ENCODE measurements around the gene NEDD1. TPM values are rescaled to one million over a fixed set of nuclear protein-coding genes. Genes with fewer than 3 reads are reported as not detected.

The NEDD1 gene, protein sequence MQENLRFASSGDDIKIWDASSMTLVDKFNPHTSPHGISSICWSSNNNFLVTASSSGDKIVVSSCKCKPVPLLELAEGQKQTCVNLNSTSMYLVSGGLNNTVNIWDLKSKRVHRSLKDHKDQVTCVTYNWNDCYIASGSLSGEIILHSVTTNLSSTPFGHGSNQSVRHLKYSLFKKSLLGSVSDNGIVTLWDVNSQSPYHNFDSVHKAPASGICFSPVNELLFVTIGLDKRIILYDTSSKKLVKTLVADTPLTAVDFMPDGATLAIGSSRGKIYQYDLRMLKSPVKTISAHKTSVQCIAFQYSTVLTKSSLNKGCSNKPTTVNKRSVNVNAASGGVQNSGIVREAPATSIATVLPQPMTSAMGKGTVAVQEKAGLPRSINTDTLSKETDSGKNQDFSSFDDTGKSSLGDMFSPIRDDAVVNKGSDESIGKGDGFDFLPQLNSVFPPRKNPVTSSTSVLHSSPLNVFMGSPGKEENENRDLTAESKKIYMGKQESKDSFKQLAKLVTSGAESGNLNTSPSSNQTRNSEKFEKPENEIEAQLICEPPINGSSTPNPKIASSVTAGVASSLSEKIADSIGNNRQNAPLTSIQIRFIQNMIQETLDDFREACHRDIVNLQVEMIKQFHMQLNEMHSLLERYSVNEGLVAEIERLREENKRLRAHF
- total RNA-seq = 10 to 100 TPM; 11.2 to 18.7 (median 15.1) TPM
- polyA plus RNA-seq = 1 to 10 TPM; 5.3 to 5.4 TPM
- long read RNA-seq, donor 1, full-length matches to known transcripts = 12 of 23 reads
- long read RNA-seq, donor 1, partial matches to known transcripts = 4 of 23 reads
- long read RNA-seq, donor 1, other reads (novel, unspliced or antisense) = 7 of 23 reads
- long read RNA-seq, donor 2, full-length matches to known transcripts = 24 of 36 reads
- long read RNA-seq, donor 2, partial matches to known transcripts = 4 of 36 reads
- long read RNA-seq, donor 2, other reads (novel, unspliced or antisense) = 8 of 36 reads
- long read RNA-seq, donor 3, full-length matches to known transcripts = 21 of 36 reads
- long read RNA-seq, donor 3, partial matches to known transcripts = 2 of 36 reads
- long read RNA-seq, donor 3, other reads (novel, unspliced or antisense) = 13 of 36 reads

DNA sequence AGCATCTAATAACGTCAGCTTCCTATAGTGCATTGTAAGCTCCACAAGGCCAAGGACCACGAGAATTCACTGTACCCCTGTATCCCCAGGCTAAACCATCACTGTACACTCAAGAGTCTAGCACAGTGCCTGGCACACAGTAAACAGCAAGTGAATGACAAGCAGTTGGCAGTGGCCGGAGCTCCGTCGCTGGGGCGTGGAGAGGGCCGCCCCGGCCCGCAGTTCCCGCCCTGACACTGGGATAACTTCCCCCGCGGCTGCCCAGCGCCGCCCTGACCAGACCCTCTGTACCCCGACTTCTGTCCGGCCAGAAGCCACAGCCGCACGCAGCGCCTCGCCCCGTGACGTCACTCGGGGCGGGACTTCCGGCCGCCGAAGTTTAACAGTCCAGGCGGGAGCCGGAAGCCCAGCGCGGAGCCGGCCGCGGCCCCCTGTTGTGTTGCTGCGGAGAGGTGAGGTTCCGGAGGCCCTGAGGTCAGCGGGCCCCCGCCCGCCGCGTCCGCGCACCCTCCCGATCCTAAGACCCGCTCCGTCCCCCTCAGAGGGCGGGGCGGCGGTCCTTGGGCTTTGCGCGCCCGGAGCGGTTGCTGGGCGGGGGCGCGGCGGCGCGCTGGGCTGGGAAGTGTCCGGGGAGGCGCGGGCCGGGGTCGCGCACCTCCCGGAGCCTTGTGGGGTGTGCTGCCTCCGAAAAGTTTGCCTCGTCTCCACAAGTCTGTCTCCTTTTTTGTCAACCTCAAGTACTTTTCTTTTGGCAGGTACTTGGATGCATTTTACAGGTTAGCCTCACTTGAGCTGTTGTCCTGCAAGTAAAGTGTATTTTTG, at the start of gene NEDD1:
NEDD1 (plus strand) TSS at position 409 of the 822 bp plus-strand sequence. CDS start 2,503 bp downstream, outside the sequence.
- TF ChIP-seq, protein P1, sequence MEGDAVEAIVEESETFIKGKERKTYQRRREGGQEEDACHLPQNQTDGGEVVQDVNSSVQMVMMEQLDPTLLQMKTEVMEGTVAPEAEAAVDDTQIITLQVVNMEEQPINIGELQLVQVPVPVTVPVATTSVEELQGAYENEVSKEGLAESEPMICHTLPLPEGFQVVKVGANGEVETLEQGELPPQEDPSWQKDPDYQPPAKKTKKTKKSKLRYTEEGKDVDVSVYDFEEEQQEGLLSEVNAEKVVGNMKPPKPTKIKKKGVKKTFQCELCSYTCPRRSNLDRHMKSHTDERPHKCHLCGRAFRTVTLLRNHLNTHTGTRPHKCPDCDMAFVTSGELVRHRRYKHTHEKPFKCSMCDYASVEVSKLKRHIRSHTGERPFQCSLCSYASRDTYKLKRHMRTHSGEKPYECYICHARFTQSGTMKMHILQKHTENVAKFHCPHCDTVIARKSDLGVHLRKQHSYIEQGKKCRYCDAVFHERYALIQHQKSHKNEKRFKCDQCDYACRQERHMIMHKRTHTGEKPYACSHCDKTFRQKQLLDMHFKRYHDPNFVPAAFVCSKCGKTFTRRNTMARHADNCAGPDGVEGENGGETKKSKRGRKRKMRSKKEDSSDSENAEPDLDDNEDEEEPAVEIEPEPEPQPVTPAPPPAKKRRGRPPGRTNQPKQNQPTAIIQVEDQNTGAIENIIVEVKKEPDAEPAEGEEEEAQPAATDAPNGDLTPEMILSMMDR (IDR thresholded peaks at IDR 0.05) = no peak
- no peaks in the 10 kb centered on the region for H3K9me3 ChIP-seq
- peaks cover 0 to 43% (median 19%) of the 10 kb centered on the region in 9 donors for H3K4me1 ChIP-seq
- ATAC-seq (peak; percentile 95 to 99 (median 98)), DNase-seq (peak; percentile 86 to 91)
- peak within 1 kb of the TSS; percentile 70 to 99 (median 90) for H3K4me3 ChIP-seq
- H3K27ac ChIP-seq = peak within 1 kb of the TSS; percentile 77 to 97 (median 86)
- H3K27me3 ChIP-seq = peaks cover 0 to 2% (median 0%) of the 10 kb centered on the region in 7 donors
- H3K36me3 ChIP-seq = no peaks in the 10 kb centered on the region
- intact Hi-C loops (cut with DNase I) = no loop called here
- 0 to 1% methylated on average over 49 to 68 of the region's 68 CpGs for WGBS, 2 donors

- H3K27me3 ChIP-seq = peaks cover 0 to 6% (median 0%) of the 10 kb centered on the region in 7 donors
- TF ChIP-seq, protein P1 (IDR thresholded peaks at IDR 0.05) = no peak
- H3K36me3 ChIP-seq = no peaks in the 10 kb centered on the region
- no peak overlapping the region for H3K4me3 ChIP-seq
- ATAC-seq = no peak
- no peaks in the 10 kb centered on the region for H3K4me1 ChIP-seq
- intact Hi-C loops (cut with DNase I) = no loop called here
- H3K9me3 ChIP-seq = peaks cover 0 to 11% (median 0%) of the 10 kb centered on the region in 11 donors
- H3K27ac ChIP-seq = no peak overlapping the region
- 68 to 75% methylated on average over 1 of the region's 1 CpG for WGBS, 2 donors
- no peak for DNase-seq
Observed at GRCh38 chr12:96858162-96858561, 48.9 kb upstream of the NEDD1 start.

- H3K27me3 ChIP-seq = peaks cover 0 to 6% (median 0%) of the 10 kb centered on the region in 7 donors
- 63 to 74% methylated on average over 2 of the region's 2 CpGs for WGBS, 2 donors
- TF ChIP-seq, protein P1 (IDR thresholded peaks at IDR 0.05) = no peak
- no peaks in the 10 kb centered on the region for H3K4me1 ChIP-seq
- intact Hi-C loops (cut with DNase I) = no loop called here
- peaks cover 0 to 11% (median 0%) of the 10 kb centered on the region in 11 donors for H3K9me3 ChIP-seq
- H3K36me3 ChIP-seq = no peaks in the 10 kb centered on the region
- no peak for ATAC-seq
- H3K4me3 ChIP-seq = no peak overlapping the region
- H3K27ac ChIP-seq = no peak overlapping the region
- no peak for DNase-seq
Observed at GRCh38 chr12:96861656-96862055, 45.4 kb upstream of the NEDD1 start.

All from heart right ventricle (tissue), 16 donors.